ENCODE data around the gene TENT5C.

TENT5C gene

GRCh38 chr1:117618450-117619122, 12.7 kb downstream of the TENT5C start:
- TF ChIP-seq, protein P1, sequence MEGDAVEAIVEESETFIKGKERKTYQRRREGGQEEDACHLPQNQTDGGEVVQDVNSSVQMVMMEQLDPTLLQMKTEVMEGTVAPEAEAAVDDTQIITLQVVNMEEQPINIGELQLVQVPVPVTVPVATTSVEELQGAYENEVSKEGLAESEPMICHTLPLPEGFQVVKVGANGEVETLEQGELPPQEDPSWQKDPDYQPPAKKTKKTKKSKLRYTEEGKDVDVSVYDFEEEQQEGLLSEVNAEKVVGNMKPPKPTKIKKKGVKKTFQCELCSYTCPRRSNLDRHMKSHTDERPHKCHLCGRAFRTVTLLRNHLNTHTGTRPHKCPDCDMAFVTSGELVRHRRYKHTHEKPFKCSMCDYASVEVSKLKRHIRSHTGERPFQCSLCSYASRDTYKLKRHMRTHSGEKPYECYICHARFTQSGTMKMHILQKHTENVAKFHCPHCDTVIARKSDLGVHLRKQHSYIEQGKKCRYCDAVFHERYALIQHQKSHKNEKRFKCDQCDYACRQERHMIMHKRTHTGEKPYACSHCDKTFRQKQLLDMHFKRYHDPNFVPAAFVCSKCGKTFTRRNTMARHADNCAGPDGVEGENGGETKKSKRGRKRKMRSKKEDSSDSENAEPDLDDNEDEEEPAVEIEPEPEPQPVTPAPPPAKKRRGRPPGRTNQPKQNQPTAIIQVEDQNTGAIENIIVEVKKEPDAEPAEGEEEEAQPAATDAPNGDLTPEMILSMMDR (IDR thresholded peaks at IDR 0.05; ENCODE audit: control insufficient read depth, extremely low read depth, insufficient read depth), result no peak
- H3K4me3 ChIP-seq (ENCODE audit: low read depth, low read length), result no peak overlapping the region
- DNase-seq (ENCODE audit: low read depth), result no peak

- no peak for DNase-seq (ENCODE audit: low read depth)
- no peak overlapping the region for H3K4me3 ChIP-seq (ENCODE audit: low read depth, low read length)
- TF ChIP-seq, protein P1 (IDR thresholded peaks at IDR 0.05; ENCODE audit: control insufficient read depth, extremely low read depth, insufficient read depth), result no peak
Observed at GRCh38 chr1:117620440-117620839, 14.6 kb downstream of the TENT5C start.

- TF ChIP-seq, protein P1 (IDR thresholded peaks at IDR 0.05; ENCODE audit: control insufficient read depth, extremely low read depth, insufficient read depth), result no peak
- H3K4me3 ChIP-seq (ENCODE audit: low read depth, low read length), result no peak overlapping the region
- no peak for DNase-seq (ENCODE audit: low read depth)
Observed at GRCh38 chr1:117621316-117621715, 15.5 kb downstream of the TENT5C start.

DNA sequence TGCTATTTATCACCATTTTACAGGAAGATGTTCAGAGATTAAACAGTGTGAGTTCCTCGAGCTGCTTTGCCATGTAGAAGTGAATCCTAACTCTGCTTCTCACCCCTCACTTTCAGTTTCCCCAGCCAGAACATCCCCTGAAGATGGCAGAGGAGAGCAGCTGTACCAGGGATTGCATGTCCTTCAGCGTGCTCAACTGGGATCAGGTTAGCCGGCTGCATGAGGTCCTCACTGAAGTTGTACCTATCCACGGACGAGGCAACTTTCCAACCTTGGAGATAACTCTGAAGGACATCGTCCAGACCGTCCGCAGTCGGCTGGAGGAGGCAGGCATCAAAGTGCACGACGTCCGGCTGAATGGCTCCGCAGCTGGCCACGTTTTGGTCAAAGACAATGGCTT, 16.9 kb downstream of the TENT5C start:
- no peak overlapping the region for H3K4me3 ChIP-seq (ENCODE audit: low read depth, low read length)
- no peak for DNase-seq (ENCODE audit: low read depth)
- TF ChIP-seq, protein P1 (IDR thresholded peaks at IDR 0.05; ENCODE audit: control insufficient read depth, extremely low read depth, insufficient read depth), result no peak

GRCh38 chr1:117623141-117623540, 17.3 kb downstream of the TENT5C start:
- no peak for DNase-seq (ENCODE audit: low read depth)
- TF ChIP-seq, protein P1 (IDR thresholded peaks at IDR 0.05; ENCODE audit: control insufficient read depth, extremely low read depth, insufficient read depth), result no peak
- no peak overlapping the region for H3K4me3 ChIP-seq (ENCODE audit: low read depth, low read length)

DNA sequence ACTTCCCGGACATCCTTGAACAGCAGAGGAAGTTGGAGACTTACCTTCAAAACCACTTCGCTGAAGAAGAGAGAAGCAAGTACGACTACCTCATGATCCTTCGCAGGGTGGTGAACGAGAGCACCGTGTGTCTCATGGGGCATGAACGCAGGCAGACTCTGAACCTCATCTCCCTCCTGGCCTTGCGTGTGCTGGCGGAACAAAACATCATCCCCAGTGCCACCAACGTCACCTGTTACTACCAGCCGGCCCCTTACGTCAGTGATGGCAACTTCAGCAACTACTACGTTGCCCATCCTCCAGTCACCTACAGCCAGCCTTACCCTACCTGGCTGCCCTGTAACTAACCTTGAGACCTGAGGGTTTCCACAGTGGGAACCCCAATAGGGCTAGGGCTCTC, 17.9 kb downstream of the TENT5C start:
- TF ChIP-seq, protein P1 (IDR thresholded peaks at IDR 0.05; ENCODE audit: control insufficient read depth, extremely low read depth, insufficient read depth), result no peak
- H3K4me3 ChIP-seq (ENCODE audit: low read depth, low read length), result no peak overlapping the region
- DNase-seq (ENCODE audit: low read depth), result no peak

- peak; percentile 78 for DNase-seq (ENCODE audit: low read depth)
- TF ChIP-seq, protein P1 (IDR thresholded peaks at IDR 0.05; ENCODE audit: control insufficient read depth, extremely low read depth, insufficient read depth), result no peak
- H3K4me3 ChIP-seq (ENCODE audit: low read depth, low read length), result no peak overlapping the region
Observed at GRCh38 chr1:117627546-117628130, 21.8 kb downstream of the TENT5C start.
